HG03060 (cell line): Measurements from ENCODE around the gene THOC3.
"Not testable (repeated sequence)": the region's sequence is repeated elsewhere in the genome, so short reads cannot be mapped to it uniquely, and the experiment has no call there.

ENCODE experiments used
- ATAC-seq: cut with Tn5 transposase; IDR thresholded peaks from one replicate; pipeline ENCODE4 v1.9.1; 2021; ENCODE audit warnings: low read depth, moderate number of reproducible peaks; ENCODE audit not compliant: unreplicated experiment

The THOC3 gene

GRCh38 chr5:175943253-175943652, 24.9 kb downstream of the THOC3 start:
- not testable (repeated sequence) for ATAC-seq

GRCh38 chr5:175940632-175941031, 27.5 kb downstream of the THOC3 start:
- not testable (repeated sequence) for ATAC-seq

GRCh38 chr5:175938489-175938888, 29.6 kb downstream of the THOC3 start:
- not testable (repeated sequence) for ATAC-seq

- not testable (repeated sequence) for ATAC-seq
These were observed 39.4 kb downstream of the THOC3 start for GRCh38 chr5:175928752-175929151.

GRCh38 chr5:175925106-175925505, 43.0 kb downstream of the THOC3 start:
- not testable (repeated sequence) for ATAC-seq

GRCh38 chr5:175922192-175922885, 45.8 kb downstream of the THOC3 start:
- ATAC-seq: no peak

GRCh38 chr5:175921061-175921730, 46.9 kb downstream of the THOC3 start:
- ATAC-seq: no peak

- ATAC-seq: no peak
These were observed 47.8 kb downstream of the THOC3 start for GRCh38 chr5:175920231-175920811.

- ATAC-seq: not testable (repeated sequence)
These were observed 52.8 kb downstream of the THOC3 start for GRCh38 chr5:175915066-175916037.

- not testable (repeated sequence) for ATAC-seq
These were observed 54.1 kb downstream of the THOC3 start for GRCh38 chr5:175913835-175914672.

- ATAC-seq: not testable (repeated sequence)
These were observed 58.0 kb downstream of the THOC3 start for GRCh38 chr5:175910072-175910471.
